Glutamatergic neuron (in vitro differentiated cells): ENCODE data around the gene ZMIZ1. TPM values are rescaled to one million over a fixed set of nuclear protein-coding genes. Genes with fewer than 3 reads are reported as not detected.
A peak's percentile ranks its signal among the peaks of the same experiment; 100 is the strongest.

ENCODE experiments used
- DNase-seq: peaks from one replicate; pipeline ENCODE4 v3.0.0; 2022
- H3K27ac Mint-ChIP-seq: one replicate; pipeline ENCODE4 v1.8.0; 2020; ENCODE audit warnings: mild to moderate bottlenecking, mixed read lengths, inconsistent platforms; ENCODE audit not compliant: unreplicated experiment
- H3K27me3 Mint-ChIP-seq: one replicate; pipeline ENCODE4 v1.8.0; 2020; ENCODE audit warnings: mild to moderate bottlenecking, moderate library complexity, mixed read lengths, inconsistent platforms; ENCODE audit not compliant: unreplicated experiment
- H3K36me3 Mint-ChIP-seq: one replicate; pipeline ENCODE4 v1.8.0; 2020; ENCODE audit warnings: mild to moderate bottlenecking, mixed read lengths, inconsistent platforms; ENCODE audit not compliant: unreplicated experiment
- H3K4me1 Mint-ChIP-seq: one replicate; pipeline ENCODE4 v1.8.0; 2020; ENCODE audit warnings: mild to moderate bottlenecking, low read depth, mixed read lengths, inconsistent platforms; ENCODE audit not compliant: unreplicated experiment
- H3K4me3 Mint-ChIP-seq: one replicate; pipeline ENCODE4 v1.8.0; 2020; ENCODE audit warnings: mild to moderate bottlenecking, mixed read lengths, inconsistent platforms; ENCODE audit not compliant: unreplicated experiment
- H3K9me3 Mint-ChIP-seq: one replicate; pipeline ENCODE4 v1.8.0; 2020; ENCODE audit warnings: mild to moderate bottlenecking, moderate library complexity, mixed read lengths, inconsistent platforms; ENCODE audit not compliant: unreplicated experiment
- CTCF ChIP-seq: fragments of 200-600 bp; sonication (generic); IDR thresholded peaks from one replicate; pipeline ENCODE4 v1.5.0; 2021; ENCODE audit not compliant: partially characterized antibody, unreplicated experiment
- total RNA-seq: library from RNA; stranded (reverse); fragmentation: NEBNext Ultra II Directional; extraction: Animal tissue kit (Norgen Biotek cat#: 25700); gene quantifications from one replicate; pipeline ENCODE4 v1.2.1, GENCODE V29; 2021; ENCODE audit not compliant: unreplicated experiment

The ZMIZ1 gene
- total RNA-seq, 1 donor from 2014 or later: 230 TPM

GRCh38 chr10:79092292-79092896 is 23.6 kb downstream of the ZMIZ1 start:
- DNase-seq: no peak
- H3K27ac Mint-ChIP-seq: peak overlapping the region; percentile 35
- H3K9me3 Mint-ChIP-seq: peaks cover 22% of the 10 kb centered on the region
- peaks cover 16% of the 10 kb centered on the region for H3K27me3 Mint-ChIP-seq
- H3K36me3 Mint-ChIP-seq: no peaks in the 10 kb centered on the region
- peaks cover 56% of the 10 kb centered on the region for H3K4me1 Mint-ChIP-seq
- no peak overlapping the region for H3K4me3 Mint-ChIP-seq
- no peak for TF ChIP-seq CTCF

GRCh38 chr10:79093658-79094411 is 25.1 kb downstream of the ZMIZ1 start:
- no peak for TF ChIP-seq CTCF
- DNase-seq: no peak
- peaks cover 20% of the 10 kb centered on the region for H3K27me3 Mint-ChIP-seq
- peaks cover 22% of the 10 kb centered on the region for H3K9me3 Mint-ChIP-seq
- H3K4me1 Mint-ChIP-seq: peaks cover 65% of the 10 kb centered on the region
- peak overlapping the region; percentile 20 for H3K27ac Mint-ChIP-seq
- no peaks in the 10 kb centered on the region for H3K36me3 Mint-ChIP-seq
- no peak overlapping the region for H3K4me3 Mint-ChIP-seq

GRCh38 chr10:79094412-79095175 is 25.8 kb downstream of the ZMIZ1 start:
- no peak overlapping the region for H3K4me3 Mint-ChIP-seq
- H3K27ac Mint-ChIP-seq: no peak overlapping the region
- peaks cover 58% of the 10 kb centered on the region for H3K4me1 Mint-ChIP-seq
- H3K27me3 Mint-ChIP-seq: peaks cover 17% of the 10 kb centered on the region
- no peaks in the 10 kb centered on the region for H3K36me3 Mint-ChIP-seq
- H3K9me3 Mint-ChIP-seq: peaks cover 20% of the 10 kb centered on the region
- no peak for DNase-seq
- no peak for TF ChIP-seq CTCF

GRCh38 chr10:79095316-79095715 is 26.6 kb downstream of the ZMIZ1 start:
- no peak for TF ChIP-seq CTCF
- no peak for DNase-seq
- H3K9me3 Mint-ChIP-seq: peaks cover 20% of the 10 kb centered on the region
- no peak overlapping the region for H3K4me3 Mint-ChIP-seq
- no peaks in the 10 kb centered on the region for H3K36me3 Mint-ChIP-seq
- H3K4me1 Mint-ChIP-seq: peaks cover 58% of the 10 kb centered on the region
- H3K27ac Mint-ChIP-seq: peak overlapping the region; percentile 72
- peaks cover 20% of the 10 kb centered on the region for H3K27me3 Mint-ChIP-seq
